ENCODE data around the gene CXCL17. TPM values are rescaled to one million over a fixed set of nuclear protein-coding genes. Genes with fewer than 3 reads are reported as not detected.
A peak's percentile ranks its signal among the peaks of the same experiment; 100 is the strongest.

CXCL17 gene
- total RNA-seq, 1 experiment from 2014 or later: 1.1 TPM

- POLR2A ChIA-PET: interaction anchor here (1.1 kb wide), 1 partner anchor 16 kb away, joined by 4 read pairs; no protein-coding TSS in a partner anchor
- Mint-ChIP-seq H3K9me3 (ENCODE audit: unreplicated experiment) (no peaks in the 10 kb centered on the region), H3K4me3 (ENCODE audit: unreplicated experiment) (no peak overlapping the region), H3K27me3 (ENCODE audit: insufficient read depth, unreplicated experiment) (no peaks in the 10 kb centered on the region), H3K36me3 (ENCODE audit: insufficient read depth, unreplicated experiment) (peaks cover 6% of the 10 kb centered on the region), H3K27ac (ENCODE audit: unreplicated experiment) (no peak overlapping the region), H3K4me1 (ENCODE audit: low read depth, unreplicated experiment) (peaks cover 5% of the 10 kb centered on the region)
- Histone ChIP-seq H3K36me3 (ENCODE audit: control insufficient read depth, insufficient read depth, low read length) (no peaks in the 10 kb centered on the region), H3K4me1 (no peaks in the 10 kb centered on the region), H3K9me3 (no peaks in the 10 kb centered on the region), H3K4me3 (ENCODE audit: low read depth, low read length) (no peak overlapping the region), H3K27me3 (replicated peaks; ENCODE audit: control insufficient read depth, insufficient read depth, low read length) (no peaks in the 10 kb centered on the region)
- no peak for TF ChIP-seq CTCF (IDR thresholded peaks at IDR 0.05; ENCODE audit: insufficient read depth in 1 of 2, low read depth in 1 of 2, low read length in 1 of 2, severe bottlenecking in 1 of 2, unreplicated experiment in 1 of 2)
- intact Hi-C loops (cut with micrococcal nuclease; ENCODE audit: unreplicated experiment): no loop called here
- peak in 1 of 2 experiments; percentile 45 for DNase-seq
- CTCF ChIA-PET: interaction anchor here (0.5 to 1.3 kb wide), 2 partner anchors 11 to 30 kb away, joined by 3 to 6 read pairs; no protein-coding TSS in a partner anchor
- BruUV-seq (replicated peaks): no TSS peak
Measured at GRCh38 chr19:42412227-42412626, 30.5 kb downstream of the CXCL17 start.

- Mint-ChIP-seq H3K27ac (ENCODE audit: unreplicated experiment) (no peak overlapping the region), H3K27me3 (ENCODE audit: insufficient read depth, unreplicated experiment) (no peaks in the 10 kb centered on the region), H3K4me1 (ENCODE audit: low read depth, unreplicated experiment) (peaks cover 5% of the 10 kb centered on the region), H3K4me3 (ENCODE audit: unreplicated experiment) (no peak overlapping the region), H3K36me3 (ENCODE audit: insufficient read depth, unreplicated experiment) (peaks cover 6% of the 10 kb centered on the region), H3K9me3 (ENCODE audit: unreplicated experiment) (no peaks in the 10 kb centered on the region)
- no peak for DNase-seq
- no peak for TF ChIP-seq CTCF (IDR thresholded peaks at IDR 0.05; ENCODE audit: insufficient read depth in 1 of 2, low read depth in 1 of 2, low read length in 1 of 2, severe bottlenecking in 1 of 2, unreplicated experiment in 1 of 2)
- ChIA-PET POLR2A (interaction anchor here (1.1 kb wide), 1 partner anchor 15 kb away, joined by 4 read pairs; no protein-coding TSS in a partner anchor), CTCF (interaction anchor here (0.5 kb wide), 1 partner anchor 30 kb away, joined by 3 read pairs; no protein-coding TSS in a partner anchor)
- intact Hi-C loops (cut with micrococcal nuclease; ENCODE audit: unreplicated experiment): no loop called here
- no peaks in the 10 kb centered on the region for H3K36me3 ChIP-seq (ENCODE audit: control insufficient read depth, insufficient read depth, low read length)
- no peaks in the 10 kb centered on the region for H3K27me3 ChIP-seq (replicated peaks; ENCODE audit: control insufficient read depth, insufficient read depth, low read length)
- H3K4me3 ChIP-seq (ENCODE audit: low read depth, low read length): no peak overlapping the region
- no TSS peak for BruUV-seq (replicated peaks)
- H3K9me3 ChIP-seq: no peaks in the 10 kb centered on the region
- H3K4me1 ChIP-seq: no peaks in the 10 kb centered on the region
Measured at GRCh38 chr19:42411581-42412178, 31.1 kb downstream of the CXCL17 start.

GRCh38 chr19:42410371-42410770, 32.4 kb downstream of the CXCL17 start:
- TF ChIP-seq CTCF (IDR thresholded peaks at IDR 0.05; ENCODE audit: insufficient read depth in 1 of 2, low read depth in 1 of 2, low read length in 1 of 2, severe bottlenecking in 1 of 2, unreplicated experiment in 1 of 2): no peak
- ChIA-PET POLR2A (no interaction called here), CTCF (no interaction called here)
- Mint-ChIP-seq H3K4me1 (ENCODE audit: low read depth, unreplicated experiment) (peaks cover 5% of the 10 kb centered on the region), H3K27me3 (ENCODE audit: insufficient read depth, unreplicated experiment) (no peaks in the 10 kb centered on the region), H3K36me3 (ENCODE audit: insufficient read depth, unreplicated experiment) (peaks cover 6% of the 10 kb centered on the region), H3K27ac (ENCODE audit: unreplicated experiment) (no peak overlapping the region), H3K9me3 (ENCODE audit: unreplicated experiment) (no peaks in the 10 kb centered on the region), H3K4me3 (ENCODE audit: unreplicated experiment) (no peak overlapping the region)
- Histone ChIP-seq H3K36me3 (ENCODE audit: control insufficient read depth, insufficient read depth, low read length) (no peaks in the 10 kb centered on the region), H3K4me3 (ENCODE audit: low read depth, low read length) (no peak overlapping the region), H3K4me1 (no peaks in the 10 kb centered on the region), H3K9me3 (no peaks in the 10 kb centered on the region), H3K27me3 (replicated peaks; ENCODE audit: control insufficient read depth, insufficient read depth, low read length) (no peaks in the 10 kb centered on the region)
- intact Hi-C loops (cut with micrococcal nuclease; ENCODE audit: unreplicated experiment): no loop called here
- BruUV-seq (replicated peaks): no TSS peak
- DNase-seq: no peak

All from Caco-2 (cell line).